HEK293T (cell line): ENCODE data around the gene GATAD2A.

Source experiments
- HDGF ChIP-seq: fragments of 450-650 bp; IDR thresholded peaks from 2 replicates; pipeline ENCODE4 v1.6.1; 2017; ENCODE audit warnings: antibody characterized with exemption, borderline replicate concordance
- NFRKB ChIP-seq: fragments of 450-650 bp; IDR thresholded peaks from 2 replicates; pipeline ENCODE4 v1.6.1; 2016; ENCODE audit warnings: mild to moderate bottlenecking, moderate library complexity
- PKNOX1 ChIP-seq: fragments of 450-650 bp; IDR thresholded peaks from 2 replicates; pipeline ENCODE4 v1.6.1; 2016
- SUZ12 ChIP-seq: fragments of 450-650 bp; IDR thresholded peaks from 2 replicates; pipeline ENCODE4 v1.6.1; 2016; ENCODE audit warnings: mild to moderate bottlenecking

- TF ChIP-seq NFRKB (no peak), HDGF (no peak), PKNOX1 (no peak), SUZ12 (no peak)
Observed at GRCh38 chr19:19425170-19425875, 19.8 kb downstream of the GATAD2A start.
